T-helper 1 cell treated with Interleukin-12 subunit alpha and Interleukin-12 subunit beta and Interleukin-4 antibody, amounts not matched to agents 30 μg/mL and 1 μg/mL, for 36 hours (primary cell): Measurements from ENCODE around the gene BCO2.

Experiments used
- H3K27ac Mint-ChIP-seq: one replicate; pipeline ENCODE4 v1.8.0; 2021; ENCODE audit warnings: mild to moderate bottlenecking, mixed read lengths
- H3K27me3 Mint-ChIP-seq: one replicate; pipeline ENCODE4 v1.8.0; 2021; ENCODE audit warnings: low read depth, mixed read lengths
- H3K36me3 Mint-ChIP-seq: one replicate; pipeline ENCODE4 v1.8.0; 2021; ENCODE audit warnings: low read depth, mixed read lengths
- H3K4me1 Mint-ChIP-seq: one replicate; pipeline ENCODE4 v1.8.0; 2021; ENCODE audit warnings: low read depth, mixed read lengths
- H3K4me3 Mint-ChIP-seq: one replicate; pipeline ENCODE4 v1.8.0; 2021; ENCODE audit warnings: mild to moderate bottlenecking, moderate library complexity, mixed read lengths
- H3K9me3 Mint-ChIP-seq: one replicate; pipeline ENCODE4 v1.8.0; 2021; ENCODE audit warnings: mixed read lengths

Gene BCO2

DNA sequence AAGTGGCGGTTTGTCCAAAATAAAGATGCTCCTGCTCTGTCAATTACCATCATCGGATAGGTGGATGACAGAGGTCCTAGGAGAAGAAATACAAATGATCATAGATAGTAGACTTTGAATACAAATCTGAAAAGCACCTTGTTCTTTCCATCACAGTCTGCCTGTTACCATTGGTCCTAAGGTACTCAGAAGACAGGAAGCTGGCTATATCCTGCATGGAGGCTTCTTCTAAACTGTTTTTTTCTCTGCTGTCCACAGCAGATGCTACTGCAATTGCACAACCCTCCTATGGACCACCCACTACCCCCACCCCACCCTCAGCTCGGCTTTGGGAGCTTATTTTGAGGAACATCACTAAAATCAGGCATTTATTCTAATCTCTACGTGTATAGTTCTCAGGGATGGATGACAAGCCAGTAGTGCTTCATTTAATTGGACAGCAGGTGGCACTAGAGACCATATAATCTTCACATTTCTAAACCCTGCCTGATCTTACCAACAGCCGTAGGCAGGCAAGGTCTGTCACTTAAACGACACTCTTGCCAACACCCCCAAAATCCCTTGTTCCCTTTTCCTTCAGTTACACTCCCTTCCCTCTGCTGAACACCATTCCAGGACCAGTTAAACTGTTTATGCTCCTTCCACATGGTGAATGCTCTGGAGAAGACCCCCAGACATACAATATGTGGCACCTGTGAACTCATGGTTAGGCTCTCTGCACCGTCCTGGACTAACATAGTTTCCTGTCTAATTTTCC, 44.3 kb downstream of the BCO2 start:
- Mint-ChIP-seq H3K36me3 (no peaks in the 10 kb centered on the region), H3K9me3 (no peaks in the 10 kb centered on the region), H3K27ac (no peak overlapping the region), H3K27me3 (peaks cover 6% of the 10 kb centered on the region), H3K4me1 (peaks cover 10% of the 10 kb centered on the region), H3K4me3 (no peak overlapping the region)

DNA sequence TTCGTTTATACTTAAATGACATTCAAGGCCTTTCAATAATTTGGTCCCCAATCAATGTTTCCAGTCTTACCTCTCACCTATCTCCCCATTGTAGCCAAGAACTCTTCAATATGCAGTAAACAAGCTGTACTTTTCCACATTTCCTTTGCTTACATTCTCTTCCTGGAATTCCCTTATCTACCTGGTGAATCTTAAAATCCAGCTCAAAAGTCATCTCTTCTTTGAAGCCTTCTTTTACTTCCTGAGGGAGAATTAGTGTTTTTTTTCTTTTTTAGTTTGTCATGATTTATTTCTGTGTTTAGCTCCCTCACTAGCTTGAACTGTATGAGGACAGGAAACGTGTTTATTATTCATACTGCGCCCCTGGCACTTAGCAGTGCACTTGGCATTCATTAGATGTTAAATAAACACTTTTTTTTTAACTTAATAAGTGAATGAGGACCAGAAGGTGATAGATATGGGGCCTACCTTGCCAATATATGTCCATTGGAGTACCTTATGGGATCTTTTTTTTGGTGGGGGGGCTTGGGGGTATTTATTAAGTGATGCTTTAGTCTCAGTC, 46.0 kb downstream of the BCO2 start:
- peaks cover 6% of the 10 kb centered on the region for H3K27me3 Mint-ChIP-seq
- H3K27ac Mint-ChIP-seq: no peak overlapping the region
- no peak overlapping the region for H3K4me3 Mint-ChIP-seq
- H3K4me1 Mint-ChIP-seq: peaks cover 10% of the 10 kb centered on the region
- no peaks in the 10 kb centered on the region for H3K9me3 Mint-ChIP-seq
- H3K36me3 Mint-ChIP-seq: no peaks in the 10 kb centered on the region

- Mint-ChIP-seq H3K4me3 (no peak overlapping the region), H3K4me1 (peaks cover 13% of the 10 kb centered on the region), H3K9me3 (no peaks in the 10 kb centered on the region), H3K36me3 (no peaks in the 10 kb centered on the region), H3K27me3 (peaks cover 6% of the 10 kb centered on the region), H3K27ac (no peak overlapping the region)
Measured at GRCh38 chr11:112222303-112222702, 47.0 kb downstream of the BCO2 start.

GRCh38 chr11:112223121-112223520, 47.8 kb downstream of the BCO2 start:
- Mint-ChIP-seq H3K36me3 (no peaks in the 10 kb centered on the region), H3K4me1 (peaks cover 18% of the 10 kb centered on the region), H3K4me3 (no peak overlapping the region), H3K27ac (no peak overlapping the region), H3K9me3 (no peaks in the 10 kb centered on the region), H3K27me3 (peaks cover 6% of the 10 kb centered on the region)

DNA sequence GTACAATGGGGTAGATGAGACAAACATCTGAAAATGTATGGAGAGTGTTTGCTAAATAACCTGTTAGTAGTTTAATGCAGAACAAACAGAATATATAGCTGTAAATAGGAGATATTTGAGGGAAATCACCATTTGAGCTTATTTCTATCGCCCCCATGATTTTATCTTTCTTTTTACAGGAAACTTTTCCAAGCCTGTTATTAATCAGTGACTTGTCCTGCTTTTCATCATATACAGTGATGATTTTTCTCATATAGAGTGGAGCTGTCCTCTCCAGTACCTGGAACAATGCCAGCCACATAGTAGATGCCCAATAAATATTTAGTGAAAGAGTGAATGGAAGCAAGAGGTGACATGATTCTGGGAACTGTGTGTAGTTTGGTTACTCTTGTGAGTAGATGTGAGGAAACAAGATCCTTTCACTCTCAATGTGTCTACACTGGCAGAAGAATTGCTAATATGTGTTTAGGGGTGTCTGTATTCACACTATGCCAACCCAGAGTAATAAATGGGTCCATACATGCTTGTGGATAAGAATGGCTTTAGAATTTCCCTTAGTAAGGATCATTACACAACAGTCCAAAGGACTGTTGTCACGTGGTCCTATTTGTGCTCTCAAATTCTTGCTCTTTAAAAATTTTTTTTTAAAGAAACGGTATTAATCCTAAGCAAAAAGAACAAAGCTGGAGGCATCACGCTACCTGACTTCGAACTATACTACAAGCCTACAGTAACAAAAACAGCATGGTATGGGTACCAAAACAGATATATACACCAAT, 48.6 kb downstream of the BCO2 start:
- Mint-ChIP-seq H3K36me3 (peaks cover 5% of the 10 kb centered on the region), H3K9me3 (no peaks in the 10 kb centered on the region), H3K27me3 (peaks cover 6% of the 10 kb centered on the region), H3K27ac (no peak overlapping the region), H3K4me3 (no peak overlapping the region), H3K4me1 (peaks cover 22% of the 10 kb centered on the region)

DNA sequence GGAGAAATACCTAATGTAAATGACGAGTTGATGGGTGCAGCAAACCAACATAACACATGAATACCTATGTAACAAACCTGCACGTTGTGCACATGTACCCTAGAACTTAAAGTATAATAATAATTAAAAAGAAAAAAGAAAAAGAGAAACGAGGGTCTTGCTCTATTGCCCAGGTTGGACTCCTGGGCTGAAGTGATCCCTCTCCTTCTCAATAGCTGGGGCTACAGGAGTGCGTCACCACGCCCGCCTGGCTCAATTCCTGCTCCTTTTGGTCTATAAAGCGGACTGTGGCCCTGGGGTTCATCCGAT, 50.4 kb downstream of the BCO2 start:
- H3K9me3 Mint-ChIP-seq: no peaks in the 10 kb centered on the region
- H3K4me1 Mint-ChIP-seq: peaks cover 19% of the 10 kb centered on the region
- peaks cover 6% of the 10 kb centered on the region for H3K27me3 Mint-ChIP-seq
- peak overlapping the region; percentile 77 for H3K4me3 Mint-ChIP-seq
- H3K36me3 Mint-ChIP-seq: peaks cover 17% of the 10 kb centered on the region
- H3K27ac Mint-ChIP-seq: peak overlapping the region; percentile 92

- H3K4me1 Mint-ChIP-seq: peaks cover 18% of the 10 kb centered on the region
- H3K4me3 Mint-ChIP-seq: peak within 1 kb of the TSS; percentile 77
- peaks cover 6% of the 10 kb centered on the region for H3K27me3 Mint-ChIP-seq
- H3K9me3 Mint-ChIP-seq: no peaks in the 10 kb centered on the region
- peak within 1 kb of the TSS; percentile 92 for H3K27ac Mint-ChIP-seq
- peaks cover 21% of the 10 kb centered on the region for H3K36me3 Mint-ChIP-seq
Measured at GRCh38 chr11:112226062-112226830, 50.9 kb downstream of the BCO2 start, which contains the start of gene PTS. Gene PTS, plus strand, starts transcription at chr11:112226428. Its CDS starts 16 bp downstream, at chr11:112226444.

- peak overlapping the region; percentile 77 for H3K4me3 Mint-ChIP-seq
- peaks cover 16% of the 10 kb centered on the region for H3K4me1 Mint-ChIP-seq
- H3K27me3 Mint-ChIP-seq: peaks cover 6% of the 10 kb centered on the region
- H3K27ac Mint-ChIP-seq: peak overlapping the region; percentile 92
- H3K9me3 Mint-ChIP-seq: no peaks in the 10 kb centered on the region
- H3K36me3 Mint-ChIP-seq: peaks cover 27% of the 10 kb centered on the region
Measured at GRCh38 chr11:112226831-112227401, 51.6 kb downstream of the BCO2 start.

DNA sequence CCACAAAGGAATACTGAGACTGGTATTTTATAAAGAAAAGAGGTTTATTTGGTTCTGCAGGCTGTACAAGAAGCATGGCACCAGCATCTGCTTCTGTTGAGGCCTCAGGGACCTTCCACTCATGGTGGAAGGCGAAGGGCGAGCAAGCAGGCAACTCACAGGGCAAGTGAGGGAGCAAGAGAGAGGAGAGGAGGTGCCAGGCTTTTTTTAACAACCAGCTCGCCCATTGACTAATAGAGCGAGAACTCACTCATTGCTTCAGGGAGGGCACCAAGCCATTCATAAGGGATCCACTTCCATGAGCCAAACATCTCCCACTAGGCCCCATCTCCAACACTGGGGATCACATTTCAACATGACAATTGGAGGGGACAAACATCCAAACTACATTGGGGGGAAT, 52.2 kb downstream of the BCO2 start:
- Mint-ChIP-seq H3K36me3 (peaks cover 27% of the 10 kb centered on the region), H3K27ac (peak overlapping the region; percentile 92), H3K27me3 (peaks cover 6% of the 10 kb centered on the region), H3K9me3 (no peaks in the 10 kb centered on the region), H3K4me1 (peaks cover 16% of the 10 kb centered on the region), H3K4me3 (peak overlapping the region; percentile 77)

DNA sequence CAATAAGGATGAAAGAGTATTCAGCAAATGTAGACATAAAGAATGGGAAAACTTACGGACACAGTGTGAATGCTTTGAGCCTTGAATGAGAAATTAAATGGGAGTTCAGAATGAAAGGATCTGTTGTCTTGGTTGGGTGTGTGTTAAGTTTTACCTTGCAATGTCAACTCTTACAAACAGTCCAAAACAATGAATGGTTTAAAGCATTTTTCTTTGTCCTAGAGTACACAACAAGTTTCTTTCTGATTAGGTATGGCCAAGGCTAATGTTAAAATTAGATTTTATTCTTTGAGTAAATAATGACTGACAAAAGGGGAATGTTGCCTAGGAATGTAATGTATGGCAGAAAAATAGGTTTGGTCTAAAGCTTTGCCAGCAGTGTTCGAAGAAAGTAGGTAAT, 53.4 kb downstream of the BCO2 start:
- no peaks in the 10 kb centered on the region for H3K9me3 Mint-ChIP-seq
- H3K4me3 Mint-ChIP-seq: no peak overlapping the region
- peaks cover 3% of the 10 kb centered on the region for H3K27me3 Mint-ChIP-seq
- peaks cover 29% of the 10 kb centered on the region for H3K36me3 Mint-ChIP-seq
- H3K27ac Mint-ChIP-seq: no peak overlapping the region
- H3K4me1 Mint-ChIP-seq: peaks cover 15% of the 10 kb centered on the region

GRCh38 chr11:112229159-112229558, 53.8 kb downstream of the BCO2 start:
- Mint-ChIP-seq H3K9me3 (no peaks in the 10 kb centered on the region), H3K27ac (no peak overlapping the region), H3K4me3 (no peak overlapping the region), H3K4me1 (peaks cover 15% of the 10 kb centered on the region), H3K27me3 (no peaks in the 10 kb centered on the region), H3K36me3 (peaks cover 29% of the 10 kb centered on the region)

DNA sequence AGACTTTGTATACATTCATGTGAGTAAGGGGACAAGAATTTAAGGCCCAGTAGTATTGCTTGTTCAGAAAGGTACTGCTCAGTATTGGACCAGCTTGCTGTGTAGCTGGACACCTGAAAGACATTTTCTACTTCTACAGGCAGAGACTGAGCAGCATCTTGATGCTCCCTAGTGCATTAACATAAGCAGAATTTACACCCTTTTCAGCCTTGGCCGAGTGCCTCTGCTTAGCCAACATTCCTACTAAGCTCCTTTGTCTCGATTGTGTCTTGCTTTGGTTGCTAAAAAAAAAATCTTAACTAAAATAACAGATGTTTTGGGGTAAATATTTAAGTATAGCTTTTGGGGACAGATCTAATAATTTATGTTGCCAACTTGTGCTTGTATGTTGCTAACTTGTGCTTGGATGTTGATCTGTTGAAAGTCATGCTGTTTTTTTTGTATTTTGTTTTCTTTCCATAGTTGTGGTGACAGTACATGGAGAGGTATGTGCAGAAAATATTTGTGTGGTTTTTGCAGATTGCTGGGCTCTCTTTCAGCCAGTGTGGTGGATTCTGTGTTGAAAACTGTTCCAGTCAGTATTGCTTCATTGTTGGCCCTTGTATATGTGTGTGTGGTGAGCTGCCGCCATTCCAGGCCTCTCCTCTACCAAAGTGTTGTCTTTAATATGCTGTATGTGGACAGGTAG, 54.6 kb downstream of the BCO2 start:
- peaks cover 15% of the 10 kb centered on the region for H3K4me1 Mint-ChIP-seq
- H3K36me3 Mint-ChIP-seq: peaks cover 29% of the 10 kb centered on the region
- no peaks in the 10 kb centered on the region for H3K27me3 Mint-ChIP-seq
- H3K4me3 Mint-ChIP-seq: no peak overlapping the region
- H3K9me3 Mint-ChIP-seq: no peaks in the 10 kb centered on the region
- H3K27ac Mint-ChIP-seq: no peak overlapping the region

DNA sequence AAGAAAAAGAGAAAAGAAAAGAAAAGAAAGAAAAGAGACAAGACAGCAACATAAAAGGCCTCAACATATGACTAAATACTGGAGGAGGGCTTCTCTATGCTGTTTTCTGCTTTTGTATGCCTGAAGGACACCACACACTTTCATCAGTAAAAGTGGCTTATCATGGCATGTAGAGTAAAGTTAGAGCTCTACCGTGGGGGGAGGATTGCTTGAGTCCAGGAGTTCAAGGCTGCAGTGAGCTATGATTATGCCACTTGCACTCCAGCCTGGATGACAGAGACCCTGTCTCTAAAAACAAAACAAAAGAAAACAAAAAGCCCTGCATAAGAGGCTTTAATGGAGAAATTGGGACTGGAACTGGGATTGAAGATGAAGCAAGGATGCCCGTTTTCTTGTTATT, 56.6 kb downstream of the BCO2 start:
- H3K27me3 Mint-ChIP-seq: no peaks in the 10 kb centered on the region
- no peak overlapping the region for H3K27ac Mint-ChIP-seq
- no peaks in the 10 kb centered on the region for H3K9me3 Mint-ChIP-seq
- H3K4me1 Mint-ChIP-seq: peaks cover 15% of the 10 kb centered on the region
- H3K4me3 Mint-ChIP-seq: no peak overlapping the region
- peaks cover 42% of the 10 kb centered on the region for H3K36me3 Mint-ChIP-seq
